ENCODE data around the gene ANO10. TPM values are rescaled to one million over a fixed set of nuclear protein-coding genes. Genes with fewer than 3 reads are reported as not detected.

Gene ANO10
- total and polyA plus RNA-seq, 8 donors: 30.3 to 52.2 (median 35.4) TPM

DNA sequence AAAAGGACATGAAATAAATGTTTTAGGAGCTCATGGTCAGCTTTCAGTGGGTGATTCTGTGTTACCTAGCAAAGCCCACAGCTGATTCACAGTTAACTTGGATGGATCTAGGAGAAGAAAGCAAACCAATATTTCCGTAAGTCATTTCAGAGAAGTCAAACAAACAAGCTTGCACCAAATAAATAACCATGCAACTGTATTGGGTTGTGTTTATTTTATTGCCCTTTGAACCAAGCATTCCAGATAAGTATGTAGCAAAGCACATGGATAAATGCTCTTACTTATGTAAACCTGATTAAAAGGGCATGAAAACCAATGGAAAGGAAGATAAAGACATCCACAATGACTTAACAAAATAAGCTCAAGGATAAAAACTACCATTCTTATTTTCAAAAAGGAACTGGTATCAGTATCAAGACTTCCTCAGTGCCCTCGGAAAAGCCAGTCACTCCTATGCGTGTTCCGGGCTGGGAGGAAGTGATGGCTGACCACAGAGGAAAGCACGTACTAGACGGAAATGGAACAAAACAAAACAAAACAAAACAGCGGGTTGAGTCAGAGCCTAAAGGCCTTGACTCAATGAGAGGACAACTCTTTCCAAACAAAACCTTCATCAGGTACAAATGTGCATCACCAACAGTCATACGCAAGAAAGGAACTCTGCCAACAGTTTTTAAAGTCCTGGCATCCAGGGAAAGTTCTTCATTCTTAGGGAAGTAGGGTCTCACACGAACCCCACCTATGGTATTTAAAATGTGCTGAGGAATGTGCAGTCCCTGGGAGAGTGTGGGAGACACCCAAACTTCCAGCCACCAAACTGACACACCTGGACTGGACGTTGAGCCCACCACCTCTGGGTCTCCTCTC is 232.2 kb downstream of the ANO10 start:
- Histone ChIP-seq H3K27ac (peak overlapping the region; percentile 74 to 96), H3K27me3 (no peaks in the 10 kb centered on the region), H3K4me3 (no peak overlapping the region), H3K36me3 (no peaks in the 10 kb centered on the region), H3K9me3 (peaks cover 0 to 5% of the 10 kb centered on the region in 2 donors), H3K4me1 (peaks cover 0 to 34% of the 10 kb centered on the region in 2 donors)
- DNase-seq (peak in 2 of 4 donors; percentile 44 to 70), ATAC-seq (peak; percentile 81)
- TF ChIP-seq CTCF (IDR thresholded peaks at IDR 0.05): no peak
- intact Hi-C loops (cut with DNase I): no loop called here

DNA sequence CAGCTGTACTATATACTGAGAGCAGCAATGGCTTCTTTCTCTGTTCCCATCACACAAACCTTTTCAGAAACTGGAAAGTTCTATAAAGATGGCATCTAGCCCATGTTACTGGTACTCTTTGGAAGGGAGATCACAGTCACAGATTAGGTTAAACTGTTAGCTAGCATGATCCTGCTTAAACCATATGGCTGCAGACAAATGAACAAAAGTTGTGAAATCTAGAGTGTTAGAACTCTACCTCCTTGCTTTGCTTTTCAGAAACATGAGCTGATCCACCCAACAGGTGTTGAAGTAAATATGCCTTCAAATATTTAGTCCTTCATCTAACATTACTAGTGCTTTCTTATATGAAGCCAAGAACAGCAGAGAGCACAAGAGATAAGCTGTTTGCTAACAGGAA is 232.9 kb downstream of the ANO10 start:
- no peaks in the 10 kb centered on the region for H3K36me3 ChIP-seq
- no peak for TF ChIP-seq CTCF (IDR thresholded peaks at IDR 0.05)
- peaks cover 0 to 10% of the 10 kb centered on the region in 2 donors for H3K9me3 ChIP-seq
- H3K4me1 ChIP-seq: peaks cover 0 to 33% of the 10 kb centered on the region in 2 donors
- H3K4me3 ChIP-seq: no peak overlapping the region
- ATAC-seq: no peak
- peak overlapping the region; percentile 51 to 96 for H3K27ac ChIP-seq
- intact Hi-C loops (cut with DNase I): no loop called here
- DNase-seq: no peak
- no peaks in the 10 kb centered on the region for H3K27me3 ChIP-seq

DNA sequence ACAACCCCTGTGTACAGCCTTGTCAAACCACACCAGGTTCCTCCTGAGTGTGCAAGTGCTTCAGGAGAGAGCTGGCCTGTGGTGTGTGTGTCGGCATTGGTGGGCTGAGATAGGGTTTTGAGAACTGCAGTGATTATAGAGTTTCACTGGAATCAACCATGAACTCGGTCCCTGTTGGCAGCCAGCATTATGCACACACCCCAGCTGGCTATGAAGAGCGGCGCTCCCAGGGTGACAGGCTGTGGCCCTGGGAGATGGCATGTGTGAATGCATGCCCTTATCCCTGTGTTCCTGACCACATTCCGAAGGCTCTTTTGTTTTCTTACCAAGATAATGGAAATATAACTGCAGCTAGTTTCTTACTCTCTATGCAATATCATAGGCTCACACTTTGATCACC is 233.6 kb downstream of the ANO10 start:
- H3K4me3 ChIP-seq: no peak overlapping the region
- no peak for ATAC-seq
- H3K36me3 ChIP-seq: no peaks in the 10 kb centered on the region
- intact Hi-C loops (cut with DNase I): no loop called here
- H3K4me1 ChIP-seq: peaks cover 0 to 33% of the 10 kb centered on the region in 2 donors
- peak overlapping the region in 1 of 2 donors; percentile 96 for H3K27ac ChIP-seq
- DNase-seq: no peak
- peaks cover 0 to 10% of the 10 kb centered on the region in 2 donors for H3K9me3 ChIP-seq
- no peak for TF ChIP-seq CTCF (IDR thresholded peaks at IDR 0.05)
- H3K27me3 ChIP-seq: no peaks in the 10 kb centered on the region

DNA sequence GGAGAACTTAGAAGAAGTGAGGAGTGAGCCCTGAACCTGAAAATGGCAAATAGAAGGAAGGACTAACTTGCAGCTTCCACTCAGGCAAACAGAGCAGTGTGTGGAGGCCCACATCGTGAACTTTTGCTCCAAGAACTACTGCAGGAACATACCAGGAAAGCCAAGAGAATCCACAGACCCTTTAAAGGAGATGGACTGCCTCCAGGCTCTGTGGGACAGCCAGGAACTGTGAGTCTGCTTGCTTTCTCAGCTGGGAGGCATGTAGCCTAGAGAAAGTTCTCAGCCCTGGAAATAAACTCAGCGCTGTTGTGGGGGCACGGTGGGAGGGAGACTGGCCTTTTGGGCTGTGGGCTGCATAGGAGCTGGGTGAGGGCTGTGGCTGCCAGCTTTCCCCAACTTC is 242.5 kb downstream of the ANO10 start:
- Histone ChIP-seq H3K4me1 (peaks cover 0 to 4% of the 10 kb centered on the region in 2 donors), H3K36me3 (no peaks in the 10 kb centered on the region), H3K9me3 (peaks cover 0 to 2% of the 10 kb centered on the region in 2 donors), H3K4me3 (no peak overlapping the region), H3K27me3 (no peaks in the 10 kb centered on the region), H3K27ac (no peak overlapping the region)
- no peak for DNase-seq
- no peak for ATAC-seq
- intact Hi-C loops (cut with DNase I): no loop called here
- TF ChIP-seq CTCF (IDR thresholded peaks at IDR 0.05): no peak

- H3K4me1 ChIP-seq: peaks cover 0 to 4% of the 10 kb centered on the region in 2 donors
- intact Hi-C loops (cut with DNase I): no loop called here
- no peaks in the 10 kb centered on the region for H3K9me3 ChIP-seq
- DNase-seq: no peak
- no peaks in the 10 kb centered on the region for H3K27me3 ChIP-seq
- ATAC-seq: peak; percentile 86
- H3K36me3 ChIP-seq: no peaks in the 10 kb centered on the region
- peak; percentile 52 to 69 for TF ChIP-seq CTCF (IDR thresholded peaks at IDR 0.05)
- no peak overlapping the region for H3K27ac ChIP-seq
- H3K4me3 ChIP-seq: no peak overlapping the region
These were observed 243.5 kb downstream of the ANO10 start for GRCh38 chr3:43378066-43378935.

Data from left lung (tissue), 10 donors.